ENCODE measurements around the gene CDH24. TPM values are rescaled to one million over a fixed set of nuclear protein-coding genes. Genes with fewer than 3 reads are reported as not detected.

The CDH24 gene
- total RNA-seq, 1 donor from 2014 or later, result 8.9 TPM

GRCh38 chr14:23000860-23001259, 56.5 kb downstream of the CDH24 start:
- DNase-seq (ENCODE audit: extremely low read depth, low read depth, low spot score), result no peak

GRCh38 chr14:22998329-22999012, 58.8 kb downstream of the CDH24 start:
- DNase-seq (ENCODE audit: extremely low read depth, low read depth, low spot score), result no peak

- DNase-seq (ENCODE audit: extremely low read depth, low read depth, low spot score), result no peak
These were observed 59.5 kb downstream of the CDH24 start for GRCh38 chr14:22997676-22998323.

Other genes starting within 250 kb of the CDH24 start
- 27.2 and 38.2 TPM in 2 replicates for gene SLC7A7, start 242.1 kb downstream of the CDH24 start, total RNA-seq
- 97.6 and 305 TPM in 2 replicates for gene MRPL52, start 227.6 kb downstream of the CDH24 start, total RNA-seq
- 630 and 804 TPM in 2 replicates for gene MMP14, start 220.9 kb downstream of the CDH24 start, total RNA-seq
- gene LRP10, start 185.8 kb downstream of the CDH24 start, total RNA-seq, result 187 and 195 TPM in 2 replicates
- not detected in 2 replicates for gene REM2, start 174.3 kb downstream of the CDH24 start, total RNA-seq
- gene RBM23, start 138.4 kb downstream of the CDH24 start, total RNA-seq, result 59.1 and 65.2 TPM in 2 replicates
- gene PRMT5, start 128.1 kb downstream of the CDH24 start, total RNA-seq, result 44.9 and 56.0 TPM in 2 replicates
- gene HAUS4, start 100.4 kb downstream of the CDH24 start, total RNA-seq, result 25.4 and 38.7 TPM in 2 replicates
- 46.5 and 51.0 TPM in 2 replicates for gene AJUBA, start 75.0 kb downstream of the CDH24 start, total RNA-seq
- gene C14orf93, start 47.4 kb downstream of the CDH24 start, total RNA-seq, result 5.6 and 6.6 TPM in 2 replicates
- gene PSMB5, start 22.6 kb downstream of the CDH24 start, total RNA-seq, result 244 and 335 TPM in 2 replicates
- not detected in 2 replicates for gene PSMB11, start 15.3 kb downstream of the CDH24 start, total RNA-seq
- 91.2 and 142 TPM in 2 replicates for gene ACIN1, start 37.6 kb upstream of the CDH24 start, total RNA-seq
- 41.0 and 73.7 TPM in 2 replicates for gene C14orf119, start 38.0 kb upstream of the CDH24 start, total RNA-seq
- not detected in 2 replicates for gene CIROP, start 47.5 kb upstream of the CDH24 start, total RNA-seq
- not detected in 2 replicates for gene CEBPE, start 61.7 kb upstream of the CDH24 start, total RNA-seq
- 0.29 TPM in 1 of 2 replicates, not detected in the other for gene SLC7A8, start 126.1 kb upstream of the CDH24 start, total RNA-seq
- gene RNF212B, start 180.4 kb upstream of the CDH24 start, total RNA-seq, result not detected in 2 replicates
- gene HOMEZ, start 228.6 kb upstream of the CDH24 start, total RNA-seq, result 13.8 and 14.6 TPM in 2 replicates
- gene PPP1R3E, start 245.3 kb upstream of the CDH24 start, total RNA-seq, result 1.3 and 4.7 TPM in 2 replicates
- gene BCL2L2, start 249.3 kb upstream of the CDH24 start, total RNA-seq, result 12.6 and 23.5 TPM in 2 replicates

All from glomerular endothelial cell (primary cell).